K562 (cell line): ENCODE results near the gene IL7R. TPM values are rescaled to one million over a fixed set of nuclear protein-coding genes. Genes with fewer than 3 reads are reported as not detected.

Experiments
- ATAC-seq: fragments of 200-7000 bp; cut with Tn5 transposase; 3 replicates; pipeline ENCODE4 v1.9.1; 2020; ENCODE audit warnings: moderate library complexity
- BruUV-seq: library from RNA; stranded (reverse); fragments of 400-500 nt; replicated peaks from 2 replicates; lab custom pipeline; 2021; lab: Mats Ljungman, UMichigan
- CTCF ChIA-PET: fragments of 300-600 bp; formaldehyde crosslinking; extraction: SDS; loops from one replicate; lab custom pipeline; 2021; ENCODE audit warnings: low intra/inter-chr PET ratio; lab: Yijun Ruan, JAX
- POLR2A ChIA-PET: fragments of 300-600, 350-650 bp; sonication (Branson Sonifier 250); formaldehyde crosslinking; extraction: SDS; loops from one replicate; lab custom pipeline; 2021; ENCODE audit warnings: antibody characterized with exemption, inconsistent platforms; lab: Yijun Ruan, JAX
- DNase-seq, 4 experiments: peaks; one replicate each; pipeline versions ENCODE4 v3.0.0 to v3.0.0-alpha.2; 2011 to 2018; ENCODE audit warnings: low spot score in 3 of 4, mixed read lengths in 3 of 4; ENCODE audit errors: extremely low read depth in 1 of 4
- FAIRE-seq: peaks from 2 replicates; lab custom pipeline; 2011; peaks lifted over from hg19 to GRCh38; lab: Jason Lieb, UNC
- H2AFZ ChIP-seq: 2 replicates; pipeline ENCODE4 v1.6.0; 2011; ENCODE audit warnings: low read depth, low read length, control low read depth, inconsistent platforms
- H3K27ac ChIP-seq: fragments of 200-600 bp; 3 replicates; pipeline ENCODE4 v1.8.0; 2011; ENCODE audit warnings: low read depth, mild to moderate bottlenecking, control low read depth, inconsistent platforms, low read length, moderate library complexity, mixed read lengths; ENCODE audit errors: extremely low read depth
- H3K27me3 ChIP-seq, 2 experiments: fragments of 300-600 bp in 1 of 2; 2 replicates in 1 of 2; 3 replicates in 1 of 2; pipeline versions ENCODE4 v1.6.0 to v1.8.0; 2011; ENCODE audit warnings: inconsistent platforms in 2 of 2, low read length in 2 of 2, mild to moderate bottlenecking in 1 of 2, mixed read lengths in 1 of 2, moderate library complexity in 1 of 2; ENCODE audit not compliant: control insufficient read depth in 2 of 2, insufficient read depth in 2 of 2
- H3K36me3 ChIP-seq: fragments of 300-600 bp; 3 replicates; pipeline ENCODE4 v1.8.0; 2011; ENCODE audit warnings: mild to moderate bottlenecking, low read length, inconsistent platforms; ENCODE audit not compliant: control insufficient read depth, insufficient read depth
- H3K4me1 ChIP-seq, 2 experiments: fragments of 200-600 bp in 1 of 2; replicated peaks in 1 of 2; 2 replicates in 1 of 2; 3 replicates in 1 of 2; pipeline versions ENCODE4 v1.5.1 to v1.8.0; 2011; ENCODE audit warnings: inconsistent platforms in 2 of 2, low read length in 2 of 2, mild to moderate bottlenecking in 1 of 2, mixed read lengths in 1 of 2, moderate library complexity in 1 of 2; ENCODE audit not compliant: control insufficient read depth in 2 of 2, insufficient read depth in 2 of 2
- H3K4me2 ChIP-seq: 2 replicates; pipeline ENCODE4 v1.6.1; 2011; ENCODE audit warnings: low read length, control low read depth, inconsistent platforms, mixed read lengths; ENCODE audit not compliant: insufficient read depth
- H3K4me3 ChIP-seq: fragments of 200-600 bp; sonication (generic), shearing (Covaris generic); 2 replicates; pipeline ENCODE4 v1.5.1; 2016; ENCODE audit warnings: control low read depth, inconsistent platforms
- H3K79me2 ChIP-seq: fragments of 200-600 bp; 3 replicates; pipeline ENCODE4 v1.8.0; 2011; ENCODE audit warnings: low read length, inconsistent platforms; ENCODE audit not compliant: control insufficient read depth, insufficient read depth
- H3K9ac ChIP-seq, 2 experiments: 2 replicates each; pipeline versions ENCODE4 v1.6.0 to v1.6.1; 2011; ENCODE audit warnings: low read depth in 2 of 2, low read length in 2 of 2, control low read depth in 1 of 2, inconsistent platforms in 1 of 2, mild to moderate bottlenecking in 1 of 2, mixed read lengths in 1 of 2; ENCODE audit not compliant: insufficient read depth in 1 of 2
- H3K9me1 ChIP-seq: one replicate; pipeline ENCODE4 v1.6.0; 2011; ENCODE audit warnings: inconsistent platforms, mild to moderate bottlenecking, low read length, moderate library complexity; ENCODE audit not compliant: control insufficient read depth, insufficient read depth
- H3K9me3 ChIP-seq: replicated peaks from 2 replicates; pipeline ENCODE4 v1.5.1; 2011; ENCODE audit warnings: low read depth, low read length, inconsistent platforms; ENCODE audit not compliant: control insufficient read depth, insufficient read depth
- H4K20me1 ChIP-seq: replicated peaks from 2 replicates; pipeline ENCODE4 v1.6.1; 2011; ENCODE audit warnings: low read length, inconsistent platforms, mixed read lengths; ENCODE audit not compliant: control insufficient read depth, insufficient read depth
- GATAD2A ChIP-seq: fragments of 450-650 bp; IDR thresholded peaks from 2 replicates; pipeline ENCODE4 v1.6.1; 2017
- IRF1 ChIP-seq: sonication (generic); formaldehyde crosslinking; IDR thresholded peaks from 2 replicates; pipeline ENCODE4 v1.8.0; 2022; ENCODE audit warnings: missing genetic modification reagents, mild to moderate bottlenecking, borderline replicate concordance
- SNRNP70 ChIP-seq: fragments of 200-400 bp; formaldehyde crosslinking; optimal IDR thresholded peaks from 2 replicates; pipeline ENCODE3; 2017; ENCODE audit warnings: low read depth, low read length
- ZBTB8A ChIP-seq: fragments of 450-650 bp; IDR thresholded peaks from 2 replicates; pipeline ENCODE4 v1.6.1; 2018; ENCODE audit warnings: mild to moderate bottlenecking, moderate library complexity; ENCODE audit not compliant: partially characterized antibody
- in situ Hi-C: fragments of 300-500 bp; cut with MboI; formaldehyde crosslinking; loops from 4 replicates; pipeline ENCODE4 v1.15.0; 2018; ENCODE audit warnings: inconsistent platforms, mixed read lengths
- intact Hi-C: fragments of 100-400 bp; cut with micrococcal nuclease; formaldehyde crosslinking; loops from 2 replicates; pipeline ENCODE4 v1.14.2; 2022
- polyA plus RNA-seq, 8 experiments: library from polyadenylated mRNA; depleted of rRNA in 4 of 8; stranded (reverse) in 5 of 8; unstranded in 3 of 8; fragments of >200 nt; fragmentation: Nextera tagmentation in 2 of 8; fragmentation: Illumina TruSeq in 1 of 8; extraction: Ambion mirVana in 2 of 8; extraction: Trizol in 1 of 8; gene quantifications; 2 replicates each; pipeline versions ENCODE4 v1.2.1 to v1.2.3, GENCODE V29; 2011 to 2014; ENCODE audit warnings: inconsistent platforms in 1 of 8, missing spikeins in 1 of 8
- total RNA-seq, 7 experiments: library from RNA; depleted of rRNA in 6 of 7; stranded (reverse); fragments of >200 nt in 6 of 7; fragmentation: Illumina TruSeq in 2 of 7; extraction: Trizol in 2 of 7; gene quantifications; 2 replicates each; pipeline versions ENCODE4 v1.2.1 to v1.2.3, GENCODE V29; 2011 to 2021; ENCODE audit warnings: low replicate concordance in 1 of 7
- TF ChIP-seq, protein P1 (sequence below), 3 experiments: IDR thresholded peaks in 2 of 3; conservative IDR thresholded peaks in 1 of 3; 2 replicates each; pipeline ENCODE4 v1.5.1; 2011 to 2012; ENCODE audit warnings: low read length in 3 of 3, mild to moderate bottlenecking in 3 of 3, control low read depth in 2 of 3, improper control_type of control experiment in 1 of 3, inconsistent platforms in 1 of 3, low read depth in 1 of 3, mixed read lengths in 1 of 3, moderate library complexity in 1 of 3; ENCODE audit not compliant: insufficient read depth in 2 of 3
- TF ChIP-seq, protein P2 (sequence below): sonication (generic); formaldehyde crosslinking; IDR thresholded peaks from 2 replicates; pipeline ENCODE4 v1.8.0; 2022; ENCODE audit warnings: missing genetic modification reagents, mild to moderate bottlenecking, moderate library complexity, borderline replicate concordance

Gene IL7R
- total and polyA plus RNA-seq, 9 of the 15 experiments (the other 6 are each of a cell fraction or from before 2014, with no cell fraction given) = 0.04 to 0.98 (median 0.09) TPM; not detected in 3

GRCh38 chr5:35908814-35909213 lies 52.1 kb downstream of the IL7R start:
- Histone ChIP-seq H3K9ac (no peak overlapping the region), H3K4me2 (no peak overlapping the region), H3K4me1 (no peaks in the 10 kb centered on the region), H2AFZ (no peak overlapping the region), H3K27me3 (no peaks in the 10 kb centered on the region), H3K27ac (no peak overlapping the region), H3K79me2 (no peaks in the 10 kb centered on the region), H3K9me3 (no peaks in the 10 kb centered on the region), H3K9me1 (no peaks in the 10 kb centered on the region), H4K20me1 (no peaks in the 10 kb centered on the region), H3K36me3 (no peaks in the 10 kb centered on the region), H3K4me3 (no peak overlapping the region)
- BruUV-seq = no TSS peak
- TF ChIP-seq GATAD2A = no peak
- TF ChIP-seq IRF1 (CRISPR knock-in tag) = no peak
- no peak for TF ChIP-seq SNRNP70
- TF ChIP-seq ZBTB8A = no peak
- TF ChIP-seq, protein P1, sequence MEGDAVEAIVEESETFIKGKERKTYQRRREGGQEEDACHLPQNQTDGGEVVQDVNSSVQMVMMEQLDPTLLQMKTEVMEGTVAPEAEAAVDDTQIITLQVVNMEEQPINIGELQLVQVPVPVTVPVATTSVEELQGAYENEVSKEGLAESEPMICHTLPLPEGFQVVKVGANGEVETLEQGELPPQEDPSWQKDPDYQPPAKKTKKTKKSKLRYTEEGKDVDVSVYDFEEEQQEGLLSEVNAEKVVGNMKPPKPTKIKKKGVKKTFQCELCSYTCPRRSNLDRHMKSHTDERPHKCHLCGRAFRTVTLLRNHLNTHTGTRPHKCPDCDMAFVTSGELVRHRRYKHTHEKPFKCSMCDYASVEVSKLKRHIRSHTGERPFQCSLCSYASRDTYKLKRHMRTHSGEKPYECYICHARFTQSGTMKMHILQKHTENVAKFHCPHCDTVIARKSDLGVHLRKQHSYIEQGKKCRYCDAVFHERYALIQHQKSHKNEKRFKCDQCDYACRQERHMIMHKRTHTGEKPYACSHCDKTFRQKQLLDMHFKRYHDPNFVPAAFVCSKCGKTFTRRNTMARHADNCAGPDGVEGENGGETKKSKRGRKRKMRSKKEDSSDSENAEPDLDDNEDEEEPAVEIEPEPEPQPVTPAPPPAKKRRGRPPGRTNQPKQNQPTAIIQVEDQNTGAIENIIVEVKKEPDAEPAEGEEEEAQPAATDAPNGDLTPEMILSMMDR (IDR thresholded peaks at IDR 0.05 in 2 of 3, conservative IDR thresholded peaks at IDR 0.05 in 1 of 3; ENCODE audit: insufficient read depth in 2 of 3, low read depth in 1 of 3, low read length in 3 of 3) = no peak
- TF ChIP-seq, protein P2, sequence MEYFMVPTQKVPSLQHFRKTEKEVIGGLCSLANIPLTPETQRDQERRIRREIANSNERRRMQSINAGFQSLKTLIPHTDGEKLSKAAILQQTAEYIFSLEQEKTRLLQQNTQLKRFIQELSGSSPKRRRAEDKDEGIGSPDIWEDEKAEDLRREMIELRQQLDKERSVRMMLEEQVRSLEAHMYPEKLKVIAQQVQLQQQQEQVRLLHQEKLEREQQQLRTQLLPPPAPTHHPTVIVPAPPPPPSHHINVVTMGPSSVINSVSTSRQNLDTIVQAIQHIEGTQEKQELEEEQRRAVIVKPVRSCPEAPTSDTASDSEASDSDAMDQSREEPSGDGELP (CRISPR knock-in tag) = no peak
- no peak for FAIRE-seq
- no peak for DNase-seq
- in situ Hi-C loops (no loop called here), intact Hi-C loops (no loop called here)
- ATAC-seq = no peak
- POLR2A ChIA-PET = no interaction called here
- CTCF ChIA-PET = no interaction called here
